GM19035 (cell line): Measurements from ENCODE around the gene FAM136A.
"Not testable (repeated sequence)": the region's sequence is repeated elsewhere in the genome, so short reads cannot be mapped to it uniquely, and the experiment has no call there.

Experiments
- ATAC-seq: cut with Tn5 transposase; IDR thresholded peaks from one replicate; pipeline ENCODE4 v1.9.1; 2021; ENCODE audit not compliant: unreplicated experiment

FAM136A gene

DNA sequence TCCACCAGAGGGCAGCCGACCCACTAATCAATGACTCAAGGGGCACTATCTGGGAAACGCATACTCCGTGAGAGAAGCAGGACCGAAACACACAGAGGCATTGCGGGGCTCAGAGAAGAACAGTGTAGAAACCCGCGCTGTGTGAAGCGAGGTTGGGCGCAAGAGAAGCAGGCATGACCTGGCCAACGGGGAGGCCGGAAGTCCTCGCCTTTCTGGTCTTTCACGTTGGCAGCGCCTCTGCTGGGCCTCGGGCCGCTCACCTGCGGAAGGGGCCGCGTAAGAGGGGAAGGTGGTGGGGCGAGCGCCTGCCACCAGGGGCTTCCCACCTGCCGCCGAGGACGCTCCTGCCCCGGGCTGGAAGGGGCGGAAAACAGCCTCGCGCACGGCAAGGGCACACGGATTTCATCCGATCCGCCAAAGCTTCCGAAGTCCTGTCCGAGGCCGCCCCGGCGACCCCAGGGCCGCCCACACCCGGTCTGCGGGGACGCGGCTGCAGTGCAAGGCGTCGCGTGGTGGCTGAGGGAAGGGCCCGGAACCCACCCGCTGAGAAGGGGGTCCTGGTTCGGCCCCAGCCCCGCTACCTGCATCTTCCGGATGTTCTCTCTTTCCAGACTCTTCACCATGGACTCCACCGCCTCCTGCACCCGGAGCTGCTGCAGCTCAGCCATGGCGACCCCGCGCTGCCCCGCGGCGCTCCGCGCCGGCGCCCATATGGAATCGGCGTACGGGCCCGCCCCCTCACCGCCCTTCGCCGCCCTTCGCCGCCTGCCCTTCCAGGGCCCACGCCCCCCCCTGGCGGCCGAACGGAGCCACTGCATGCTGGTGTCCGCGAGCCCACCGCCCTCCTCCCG, at the start of gene FAM136A:
Gene FAM136A, minus strand, starts transcription at position 724 of the 851 bp plus-strand sequence. Its CDS starts 56 bp downstream, at position 668.
- ATAC-seq = peak; percentile 79

DNA sequence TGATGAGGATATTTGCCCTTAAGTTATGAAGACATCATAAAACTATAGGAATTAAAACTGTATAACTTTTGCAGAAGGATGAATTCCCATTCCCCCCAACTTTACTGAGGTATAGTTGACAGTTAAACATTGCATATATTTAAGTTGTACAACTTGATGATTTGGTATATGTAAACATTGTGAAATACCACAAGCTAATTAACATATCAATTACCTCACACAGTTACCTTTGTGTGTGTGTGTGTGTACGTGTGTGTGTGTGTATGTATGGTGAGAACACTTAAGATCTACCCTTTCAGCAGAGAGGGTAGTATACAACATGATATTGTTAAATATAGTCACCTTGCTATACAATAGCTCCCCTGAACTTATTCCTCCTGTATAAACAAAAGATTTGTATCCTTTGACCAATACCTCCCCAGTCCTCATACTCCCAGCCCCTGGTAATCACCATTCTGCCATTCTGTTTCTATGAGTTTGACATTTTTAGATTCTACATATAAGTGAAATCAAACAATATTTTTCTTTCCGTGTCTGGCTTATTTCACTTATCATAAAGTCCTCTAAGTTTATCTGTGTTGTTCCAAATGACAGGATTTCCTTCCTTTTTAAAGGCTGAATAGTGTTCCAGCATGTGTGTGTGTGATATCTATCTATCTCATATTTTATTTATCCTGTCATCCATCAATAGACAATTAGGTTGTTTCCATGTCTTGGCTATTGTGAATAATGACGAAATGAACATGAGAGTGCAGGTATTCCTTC, 48.2 kb upstream of the FAM136A start:
- no peak for ATAC-seq

DNA sequence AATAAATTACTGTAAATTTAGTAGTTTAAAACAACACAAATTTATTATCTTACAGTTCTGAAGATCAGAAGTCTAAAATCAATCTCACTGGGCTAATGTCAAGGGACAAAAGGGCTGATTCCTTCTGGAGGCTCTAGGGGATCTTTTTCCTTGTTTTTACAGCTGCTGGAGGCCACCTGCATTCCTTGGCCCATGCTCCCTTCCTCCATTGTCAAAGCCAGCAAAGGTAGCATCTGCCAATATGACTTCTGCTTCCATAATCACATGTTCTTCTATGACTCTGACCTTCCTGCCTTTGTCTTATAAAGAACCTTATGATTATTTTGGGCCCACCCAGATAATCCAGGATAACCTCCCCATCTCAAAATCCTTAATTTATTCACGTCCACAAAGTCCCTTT, 46.0 kb upstream of the FAM136A start:
- no peak for ATAC-seq

DNA sequence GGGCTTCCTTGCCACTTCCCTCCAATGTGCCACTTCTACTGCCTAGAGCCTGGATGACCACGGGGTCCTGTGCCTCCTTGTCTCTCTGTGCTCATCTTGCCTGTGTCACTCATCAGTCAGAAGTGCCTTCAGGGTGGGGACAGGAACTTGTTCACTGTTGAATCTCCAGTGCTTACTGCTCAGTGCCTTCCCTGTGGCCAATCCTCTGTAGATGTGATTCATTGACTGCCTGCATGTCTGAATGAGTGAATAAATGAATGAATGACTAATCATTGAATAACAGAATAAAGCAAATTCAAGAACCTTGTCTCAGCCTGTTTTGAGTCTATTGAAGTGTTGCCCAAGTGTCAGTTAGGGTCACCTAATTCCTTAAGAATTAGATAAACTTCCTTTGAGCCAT, 42.3 kb upstream of the FAM136A start:
- ATAC-seq = no peak

DNA sequence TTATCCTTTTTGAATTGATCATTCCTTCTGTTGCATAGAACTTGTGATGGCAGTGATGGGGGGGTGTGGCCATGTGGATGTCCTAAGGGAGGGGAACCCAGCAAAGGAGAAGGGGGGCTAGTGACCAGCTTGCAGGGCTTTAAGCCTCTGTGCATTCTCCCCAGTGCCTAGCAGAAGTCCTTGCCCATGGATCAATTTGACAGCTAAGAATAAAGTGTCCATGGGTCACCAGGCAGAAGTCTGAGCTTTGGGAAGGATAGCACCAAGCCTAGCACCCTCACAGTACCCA, 39.6 kb upstream of the FAM136A start:
- ATAC-seq = no peak

DNA sequence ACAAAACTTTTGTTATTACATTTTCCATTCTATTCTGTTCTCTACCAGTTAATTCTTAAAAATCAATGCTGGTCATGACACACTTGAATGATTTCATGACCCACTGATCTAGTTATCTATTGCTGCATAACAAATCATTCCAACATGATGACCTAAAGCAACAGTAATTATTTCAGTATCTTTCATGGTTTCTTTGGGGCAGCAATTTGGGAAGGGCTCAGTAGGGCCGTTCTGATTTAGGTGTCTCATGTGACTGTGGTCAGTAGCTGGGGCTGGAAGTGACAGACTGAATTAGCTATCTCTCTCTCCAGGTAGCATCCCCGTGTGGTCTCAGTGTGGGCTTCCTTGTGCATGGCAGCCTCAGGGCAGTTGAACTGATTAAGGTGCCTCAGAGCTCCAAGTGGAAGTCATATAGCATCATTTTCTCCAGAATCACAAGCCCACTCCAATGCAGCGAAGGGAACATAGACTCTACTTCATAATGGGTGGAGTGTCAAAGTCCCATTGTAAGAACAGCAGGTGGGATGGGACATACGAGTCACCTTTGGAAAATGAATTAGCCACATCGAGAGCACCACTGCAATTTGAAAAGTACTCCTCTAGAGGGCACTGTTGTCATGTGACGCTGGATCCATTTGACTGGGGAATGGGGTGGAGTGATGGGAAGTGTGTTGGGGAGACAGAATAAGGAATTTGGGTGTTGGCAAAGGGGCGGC, 39.1 kb upstream of the FAM136A start:
- no peak for ATAC-seq

DNA sequence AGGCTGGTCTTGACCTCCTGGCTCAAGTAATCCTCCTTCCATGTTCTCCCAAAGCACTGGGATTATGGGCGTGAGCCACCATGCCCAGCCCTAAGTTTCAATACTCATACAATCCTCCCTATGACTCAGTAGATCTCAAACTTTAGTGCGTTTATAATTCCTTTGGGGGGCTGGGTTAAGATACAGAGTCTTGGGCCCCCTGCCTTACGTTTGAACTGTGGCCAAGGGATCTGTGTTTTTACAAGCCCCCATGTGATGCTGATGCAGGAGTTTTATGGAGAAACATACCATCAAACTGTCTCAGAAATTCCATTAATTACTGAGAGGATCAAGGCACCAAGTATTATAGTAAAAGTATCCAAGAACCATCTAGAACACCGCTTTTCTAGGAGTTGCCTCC, 38.2 kb upstream of the FAM136A start:
- no peak for ATAC-seq

DNA sequence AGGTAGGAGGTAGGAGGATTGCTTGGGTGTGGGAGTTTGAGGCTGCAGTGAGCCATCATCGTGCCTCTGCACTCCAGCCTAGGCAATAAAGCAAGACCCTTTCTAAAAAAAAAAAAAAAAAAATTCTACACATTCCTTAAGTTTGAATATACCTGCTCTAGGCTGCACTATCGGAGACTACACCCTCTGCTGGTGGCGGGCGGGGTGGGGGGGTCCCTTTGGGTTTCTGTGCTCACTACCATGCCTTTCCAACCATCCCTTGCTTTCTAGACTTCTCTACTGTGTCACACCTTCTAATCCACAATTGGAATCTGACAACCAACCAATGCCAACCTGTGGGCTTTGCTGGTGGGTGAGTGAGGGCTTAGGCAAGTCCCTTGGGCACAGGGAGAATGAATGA, 34.7 kb upstream of the FAM136A start:
- no peak for ATAC-seq

DNA sequence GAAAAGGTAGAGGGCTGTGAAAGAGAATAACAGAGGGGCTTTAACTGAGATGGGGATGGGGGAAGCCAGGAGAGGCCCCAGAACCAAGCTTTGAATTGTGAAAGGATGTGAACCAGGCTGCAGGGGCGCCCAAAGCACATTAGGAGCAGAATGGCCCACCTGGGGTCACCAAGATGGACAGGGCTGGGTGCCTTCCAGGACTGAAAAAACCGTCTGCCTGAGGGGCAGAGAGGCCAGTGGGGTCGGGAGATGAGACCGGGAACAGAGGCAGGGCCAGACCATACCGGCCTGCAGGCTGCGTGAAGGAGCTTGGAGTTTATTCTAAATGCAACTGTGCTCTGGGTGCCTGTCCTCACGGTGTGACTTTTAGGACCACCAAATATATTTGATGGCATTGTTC, 29.1 kb upstream of the FAM136A start:
- no peak for ATAC-seq

DNA sequence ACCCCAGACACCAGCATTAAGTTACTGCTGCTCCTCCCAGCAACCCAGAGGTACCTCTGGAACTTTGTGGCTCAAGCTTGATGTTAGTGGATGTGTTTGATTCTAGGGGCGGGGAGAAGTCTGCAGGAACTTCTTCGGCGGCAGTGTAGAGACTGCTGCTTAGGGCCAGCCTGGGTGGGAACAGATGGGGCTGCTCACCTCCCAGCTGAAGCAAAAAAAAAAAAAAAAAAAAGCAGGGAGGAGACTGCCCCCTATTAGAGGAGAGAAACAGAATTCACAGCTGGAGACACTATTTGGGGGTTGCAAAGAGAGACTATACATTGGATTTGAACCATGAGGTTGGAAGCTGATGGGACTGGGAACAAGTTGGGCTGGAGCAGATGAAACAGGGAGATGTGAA, 28.6 kb upstream of the FAM136A start:
- no peak for ATAC-seq

DNA sequence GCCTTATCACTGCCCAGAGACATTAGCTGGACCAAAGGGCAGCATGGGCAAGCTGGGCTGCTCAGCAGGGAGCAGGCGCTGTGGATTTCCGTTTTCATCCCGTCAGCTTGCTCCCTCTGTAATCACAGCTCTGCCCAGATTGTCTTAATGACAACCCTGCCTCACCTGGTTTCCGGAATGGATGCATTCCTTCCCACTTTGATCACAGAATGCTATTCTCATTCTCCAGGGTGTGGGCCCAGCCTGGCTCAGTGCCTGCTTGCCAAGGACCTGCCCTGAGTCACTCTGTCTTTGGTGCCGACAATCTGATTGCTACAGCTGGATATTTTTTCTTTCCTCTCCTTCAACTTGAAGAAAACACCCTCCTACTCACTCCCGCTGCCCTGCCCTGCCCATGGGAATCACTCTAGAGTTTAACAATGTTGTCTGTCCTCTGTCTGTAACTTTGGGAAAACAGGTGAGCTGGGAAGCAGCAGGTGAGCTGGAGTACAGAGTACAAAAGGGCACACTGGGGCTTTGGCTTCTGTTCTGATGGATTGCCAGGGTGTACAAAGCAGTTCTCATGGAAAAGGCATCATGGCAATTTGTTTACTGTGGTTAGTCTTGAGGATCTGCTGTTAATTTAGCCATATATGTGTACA, 27.2 kb upstream of the FAM136A start:
- no peak for ATAC-seq

DNA sequence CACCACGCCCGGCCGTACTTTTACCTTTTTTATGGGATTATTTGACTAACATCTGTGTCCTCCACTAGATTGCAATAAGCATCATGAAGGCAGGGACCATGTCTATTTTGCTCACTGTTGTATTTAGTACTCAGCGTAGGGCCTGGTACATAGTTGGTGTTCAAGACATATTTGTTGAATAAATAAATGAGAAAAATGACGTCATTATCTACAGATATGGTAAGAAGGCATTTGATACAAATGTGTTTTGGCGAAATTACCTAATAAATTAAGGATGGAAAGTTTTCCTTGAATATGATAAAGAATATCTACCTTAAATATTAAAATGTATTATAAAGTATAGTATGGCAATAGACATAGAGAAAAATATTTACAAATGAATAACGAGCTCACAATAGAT, 24.0 kb upstream of the FAM136A start:
- no peak for ATAC-seq

DNA sequence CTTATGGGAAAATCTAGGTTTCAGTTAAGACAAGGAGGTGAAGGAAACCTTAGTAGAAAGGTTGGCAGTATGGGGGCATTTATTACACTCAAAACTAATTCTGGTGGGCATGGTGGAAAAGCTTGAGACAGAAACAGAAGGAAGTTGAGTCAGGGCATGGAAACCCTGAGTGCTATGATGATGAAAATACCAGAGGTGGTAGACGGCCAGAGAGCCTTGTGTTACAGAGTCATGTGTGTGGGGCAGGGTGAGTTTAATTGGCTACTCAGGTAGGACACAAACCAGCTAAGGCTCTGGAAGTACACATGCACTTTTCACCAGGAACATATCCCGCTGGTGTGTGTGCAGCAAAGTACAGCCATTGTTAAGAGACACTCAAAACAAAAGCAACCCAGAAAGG, 20.7 kb upstream of the FAM136A start:
- ATAC-seq = no peak

DNA sequence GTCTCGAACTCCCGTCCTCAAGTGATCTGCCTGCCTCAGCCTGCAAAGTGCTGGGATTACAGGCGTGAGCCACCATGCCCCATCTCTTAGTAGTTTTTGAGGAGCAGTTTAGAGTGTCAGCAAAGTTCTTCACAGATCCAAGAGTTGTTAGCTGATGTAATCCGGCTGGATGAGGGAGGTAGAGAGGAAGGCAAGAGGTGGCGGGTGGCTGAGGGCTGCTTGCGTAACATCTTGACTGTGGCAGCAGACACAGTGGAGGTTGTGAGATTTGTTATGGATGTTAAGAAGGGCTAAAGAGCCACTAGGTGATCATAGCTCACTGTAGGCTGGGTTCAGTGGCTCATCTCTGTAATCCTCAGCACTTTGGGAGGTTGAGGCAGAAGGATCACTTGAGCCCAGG, 19.5 kb upstream of the FAM136A start:
- ATAC-seq = no peak

DNA sequence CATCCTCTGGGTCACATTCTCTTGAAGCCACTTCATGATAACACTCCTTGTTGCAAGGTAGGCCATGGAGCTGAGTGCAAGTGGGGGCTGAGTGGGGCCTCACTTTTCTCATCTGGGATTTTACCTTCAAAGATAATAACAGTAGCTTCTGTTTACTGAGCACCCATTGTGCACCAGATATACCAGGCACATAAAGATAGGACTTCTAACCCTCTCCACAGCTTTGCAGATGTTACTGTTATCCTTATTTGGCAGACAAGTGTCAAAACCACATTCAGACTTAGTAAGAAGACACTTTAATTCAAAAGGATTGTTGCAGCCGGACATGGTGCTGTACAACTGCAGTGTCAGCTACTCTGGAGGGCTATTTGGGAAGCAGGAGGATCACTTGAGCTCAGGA, 12.8 kb upstream of the FAM136A start:
- ATAC-seq = no peak

DNA sequence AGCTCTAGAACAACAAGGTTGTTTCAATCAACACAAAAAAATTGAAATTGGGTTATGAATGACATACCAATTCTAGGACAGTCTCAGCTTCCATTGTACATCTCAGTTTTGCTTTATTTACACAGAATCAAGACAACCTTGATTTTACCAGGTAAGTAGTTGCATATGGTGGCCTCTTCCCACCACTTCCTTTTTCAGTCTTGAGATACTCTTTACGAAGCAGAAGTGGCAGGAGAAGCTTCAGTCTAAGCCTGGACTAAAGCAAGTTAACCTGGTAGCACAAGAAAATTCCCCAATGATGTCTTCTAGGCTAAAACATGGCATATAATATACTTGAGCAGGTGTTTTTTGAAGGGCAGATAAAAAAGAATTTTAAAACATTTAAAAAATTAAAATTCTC, 10.7 kb upstream of the FAM136A start:
- ATAC-seq = no peak

DNA sequence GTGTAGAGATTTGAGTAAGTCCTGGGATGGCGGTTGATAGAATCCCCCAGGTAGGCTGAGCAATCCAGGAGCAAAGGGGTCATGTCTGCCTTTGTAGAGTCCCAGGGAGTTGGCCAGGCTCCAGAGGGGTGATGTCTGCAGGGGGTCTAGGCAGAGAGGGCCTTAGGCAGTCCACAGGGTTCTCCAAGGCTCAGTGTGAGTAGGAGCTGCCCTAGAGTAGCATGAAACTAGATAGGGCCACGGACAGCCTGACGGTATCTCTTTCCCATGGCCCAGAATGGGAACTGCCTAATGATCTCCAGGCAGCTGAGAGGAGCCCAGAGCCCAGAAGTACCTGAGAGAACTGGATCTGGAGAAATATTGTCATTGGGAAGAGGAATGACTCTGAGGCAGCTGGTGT, 9.0 kb upstream of the FAM136A start:
- no peak for ATAC-seq

DNA sequence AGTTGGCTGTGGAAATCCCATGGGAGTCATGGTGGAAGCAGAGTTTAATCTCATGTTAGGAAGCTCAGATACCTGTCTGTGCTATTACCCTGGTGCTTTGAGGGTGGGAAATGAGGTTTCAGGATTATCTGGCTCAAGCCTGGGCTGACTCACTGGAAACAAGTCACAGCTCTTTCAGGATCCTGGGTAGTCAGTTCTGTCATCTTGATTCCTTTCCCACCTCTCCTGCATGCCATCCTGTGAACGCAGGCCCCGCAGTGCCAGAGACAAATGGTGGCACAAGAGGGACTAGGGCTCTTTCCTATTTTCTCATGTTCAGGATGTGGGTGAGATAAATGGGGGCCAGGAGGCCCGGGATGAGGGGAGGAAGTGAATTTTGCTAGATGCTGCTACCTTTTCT, 3.7 kb upstream of the FAM136A start:
- ATAC-seq = no peak

DNA sequence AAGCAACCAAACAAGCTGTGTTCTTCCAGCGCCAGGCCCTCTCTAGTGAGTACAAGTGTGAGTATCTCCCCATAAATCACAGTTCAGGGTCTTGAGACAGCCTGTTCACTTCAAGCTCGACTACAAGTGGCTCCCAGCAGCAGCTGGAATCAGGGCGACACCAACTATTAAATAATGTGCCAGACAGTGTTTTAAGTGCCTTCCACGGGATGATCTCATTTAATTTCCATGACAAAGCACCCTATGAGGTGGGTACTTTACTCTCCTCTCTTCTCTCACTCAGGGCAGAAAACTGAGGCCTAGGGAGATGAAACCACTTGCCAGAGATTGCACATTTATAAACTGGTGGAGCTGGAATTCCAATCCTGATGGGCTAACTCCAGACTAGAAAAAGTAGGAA, 2.6 kb upstream of the FAM136A start:
- ATAC-seq = no peak

DNA sequence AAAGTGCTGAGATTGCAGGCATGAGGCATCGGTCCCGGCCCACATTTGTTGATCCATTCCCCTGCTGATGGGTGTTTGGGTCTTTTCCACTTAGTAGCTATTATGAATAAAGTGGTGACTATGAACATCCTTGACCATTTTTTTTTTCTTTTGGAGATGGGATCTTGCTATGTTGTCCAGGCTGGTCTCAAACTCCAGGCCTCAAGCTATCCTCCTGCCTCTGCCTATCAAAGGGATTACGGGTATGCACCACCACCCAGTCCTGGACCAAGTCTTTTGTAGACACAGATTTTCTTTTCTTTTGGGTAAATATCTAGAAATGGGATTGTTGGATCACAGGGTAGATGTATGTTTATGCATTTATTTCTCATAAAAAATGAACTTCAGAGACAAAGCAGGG, 1.3 kb upstream of the FAM136A start:
- ATAC-seq = no peak

DNA sequence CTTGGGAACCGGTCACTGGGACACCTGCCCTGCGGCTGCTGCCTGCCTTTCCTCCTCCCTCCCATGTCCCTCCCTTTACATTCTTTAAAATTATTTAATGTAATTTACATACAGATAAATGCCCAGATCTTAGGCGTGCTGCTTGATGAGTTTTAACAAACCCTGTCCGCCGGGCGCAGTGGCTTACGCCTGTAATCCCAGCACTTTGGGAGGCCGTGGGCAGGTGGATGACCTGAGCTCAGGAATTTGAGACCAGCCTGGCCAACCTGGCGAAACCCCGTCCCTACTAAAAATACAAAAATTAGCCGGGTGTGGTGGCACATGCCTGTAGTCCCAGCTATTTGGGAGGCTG, 304 bp upstream of the FAM136A start:
- not testable (repeated sequence) for ATAC-seq
